Kidney epithelial cell (primary cell): ENCODE measurements around the gene ATXN7. TPM values are rescaled to one million over a fixed set of nuclear protein-coding genes. Genes with fewer than 3 reads are reported as not detected.

Experiments
- DNase-seq: peaks from one replicate; pipeline ENCODE4 v3.0.0-alpha.2; 2010; ENCODE audit warnings: low read depth
- H3K27me3 ChIP-seq: 2 replicates; pipeline ENCODE4 v1.6.0; 2011; ENCODE audit warnings: low read length; ENCODE audit not compliant: control insufficient read depth, insufficient read depth
- H3K36me3 ChIP-seq: 2 replicates; pipeline ENCODE4 v1.5.1; 2011; ENCODE audit warnings: low read length; ENCODE audit not compliant: control insufficient read depth, insufficient read depth
- H3K4me3 ChIP-seq: 2 replicates; pipeline ENCODE4 v1.5.1; 2011; ENCODE audit warnings: low read depth, mild to moderate bottlenecking, control low read depth, low read length
- CTCF ChIP-seq: IDR thresholded peaks from 2 replicates; pipeline ENCODE4 v1.5.1; 2011; ENCODE audit warnings: mild to moderate bottlenecking, moderate library complexity, low read length, control low read depth, inconsistent platforms; ENCODE audit not compliant: insufficient read depth, poor library complexity, severe bottlenecking
- total RNA-seq: library from RNA; depleted of rRNA; stranded (reverse); fragments of >200 nt; gene quantifications from 2 replicates; pipeline ENCODE4 v1.2.3, GENCODE V29; 2015

Gene ATXN7
- total RNA-seq, 1 donor from 2014 or later, result 12.3 TPM

GRCh38 chr3:63979093-63979885, 115.6 kb downstream of the ATXN7 start:
- Histone ChIP-seq H3K36me3 (no peaks in the 10 kb centered on the region), H3K4me3 (no peak overlapping the region), H3K27me3 (no peaks in the 10 kb centered on the region)
- no peak for DNase-seq
- TF ChIP-seq CTCF, result no peak

GRCh38 chr3:63980019-63980418, 116.4 kb downstream of the ATXN7 start:
- H3K4me3 ChIP-seq, result no peak overlapping the region
- no peaks in the 10 kb centered on the region for H3K36me3 ChIP-seq
- no peaks in the 10 kb centered on the region for H3K27me3 ChIP-seq
- DNase-seq, result no peak
- no peak for TF ChIP-seq CTCF

- Histone ChIP-seq H3K27me3 (no peaks in the 10 kb centered on the region), H3K36me3 (no peaks in the 10 kb centered on the region), H3K4me3 (no peak overlapping the region)
- TF ChIP-seq CTCF, result no peak
- DNase-seq, result no peak
Observed at GRCh38 chr3:63980830-63981498, 117.3 kb downstream of the ATXN7 start.

GRCh38 chr3:63981980-63982379, 118.3 kb downstream of the ATXN7 start:
- no peak for DNase-seq
- H3K36me3 ChIP-seq, result no peaks in the 10 kb centered on the region
- no peak for TF ChIP-seq CTCF
- H3K27me3 ChIP-seq, result no peaks in the 10 kb centered on the region
- no peak overlapping the region for H3K4me3 ChIP-seq

GRCh38 chr3:63984391-63984790, 120.7 kb downstream of the ATXN7 start:
- no peaks in the 10 kb centered on the region for H3K27me3 ChIP-seq
- H3K4me3 ChIP-seq, result no peak overlapping the region
- no peak for TF ChIP-seq CTCF
- no peak for DNase-seq
- no peaks in the 10 kb centered on the region for H3K36me3 ChIP-seq

GRCh38 chr3:63986146-63986545, 122.5 kb downstream of the ATXN7 start:
- peaks cover 3% of the 10 kb centered on the region for H3K36me3 ChIP-seq

More at GRCh38 chr3:63986146-63986545, 122.5 kb downstream of the ATXN7 start:
- TF ChIP-seq CTCF, result peak; percentile 6
- no peak for DNase-seq
- no peaks in the 10 kb centered on the region for H3K27me3 ChIP-seq
- H3K4me3 ChIP-seq, result no peak overlapping the region
